ENCODE measurements around the gene B4GALT2.

Gene B4GALT2

GRCh38 chr1:43984855-43985254 lies 5.8 kb downstream of the B4GALT2 start:
- no peak for DNase-seq (ENCODE audit: low read depth)

GRCh38 chr1:43985984-43986595 lies 7.1 kb downstream of the B4GALT2 start:
- DNase-seq (ENCODE audit: low read depth): no peak

GRCh38 chr1:43986712-43987111 lies 7.7 kb downstream of the B4GALT2 start:
- no peak for DNase-seq (ENCODE audit: low read depth)

GRCh38 chr1:43987159-43987902 lies 8.3 kb downstream of the B4GALT2 start:
- no peak for DNase-seq (ENCODE audit: low read depth)

- no peak for DNase-seq (ENCODE audit: low read depth)
Observed at GRCh38 chr1:43990271-43991199, 11.5 kb downstream of the B4GALT2 start.

- no peak for DNase-seq (ENCODE audit: low read depth)
Observed at GRCh38 chr1:43991200-43991475, 12.1 kb downstream of the B4GALT2 start.

- peak; percentile 61 for DNase-seq (ENCODE audit: low read depth)
Observed at GRCh38 chr1:43991476-43992231, 12.6 kb downstream of the B4GALT2 start, which contains the start of gene CCDC24. TSS of gene CCDC24 (plus strand) at chr1:43991599. CDS start at chr1:43991879, 280 bp downstream.

- no peak for DNase-seq (ENCODE audit: low read depth)
Observed at GRCh38 chr1:43992232-43992995, 13.4 kb downstream of the B4GALT2 start.

GRCh38 chr1:43993206-43993914 lies 14.3 kb downstream of the B4GALT2 start:
- DNase-seq (ENCODE audit: low read depth): no peak

- DNase-seq (ENCODE audit: low read depth): no peak
Observed at GRCh38 chr1:43994071-43994470, 15.1 kb downstream of the B4GALT2 start.

GRCh38 chr1:43994794-43995790 lies 16.1 kb downstream of the B4GALT2 start:
- DNase-seq (ENCODE audit: low read depth): no peak

- DNase-seq (ENCODE audit: low read depth): no peak
Observed at GRCh38 chr1:43995984-43996732, 17.1 kb downstream of the B4GALT2 start.

- DNase-seq (ENCODE audit: low read depth): no peak
Observed at GRCh38 chr1:43996733-43997115, 17.7 kb downstream of the B4GALT2 start.

- DNase-seq (ENCODE audit: low read depth): no peak
Observed at GRCh38 chr1:43997295-43997999, 18.4 kb downstream of the B4GALT2 start.

- DNase-seq (ENCODE audit: low read depth): no peak
Observed at GRCh38 chr1:43998000-43998378, 19.0 kb downstream of the B4GALT2 start.

- DNase-seq (ENCODE audit: low read depth): no peak
Observed at GRCh38 chr1:43999455-43999854, 20.4 kb downstream of the B4GALT2 start.

GRCh38 chr1:44000122-44000665 lies 21.2 kb downstream of the B4GALT2 start:
- no peak for DNase-seq (ENCODE audit: low read depth)

GRCh38 chr1:44002165-44002564 lies 23.2 kb downstream of the B4GALT2 start:
- no peak for DNase-seq (ENCODE audit: low read depth)

All from T follicular helper cell (primary cell).